Measurements from ENCODE around the gene TMEM18.

The TMEM18 gene

GRCh38 chr2:620471-621302, 56.5 kb downstream of the TMEM18 start:
- no peaks in the 10 kb centered on the region for H3K9me3 ChIP-seq (ENCODE audit: insufficient read depth, low read length)
- no peak for TF ChIP-seq YY1 (IDR thresholded peaks at IDR 0.05; ENCODE audit: insufficient read depth, insufficient read length)
- no peak for TF ChIP-seq ZNF274 (IDR thresholded peaks at IDR 0.05; ENCODE audit: low read depth, low read length)
- TF ChIP-seq SUZ12 (IDR thresholded peaks at IDR 0.05; ENCODE audit: extremely low read depth, insufficient read depth, insufficient read length): no peak
- no peaks in the 10 kb centered on the region for H3K27me3 ChIP-seq (ENCODE audit: insufficient read depth, insufficient read length)
- H3K36me3 ChIP-seq (ENCODE audit: insufficient read depth, insufficient read length, low read length): no peaks in the 10 kb centered on the region
- no peak overlapping the region for H3K4me3 ChIP-seq (ENCODE audit: insufficient read length, low read depth)
- no peak overlapping the region for H3K9ac ChIP-seq (ENCODE audit: insufficient read length, low read depth)
- no peak for DNase-seq (ENCODE audit: low read depth, low spot score)
- no peaks in the 10 kb centered on the region for H3K4me1 ChIP-seq (ENCODE audit: insufficient read depth, insufficient read length)

- H3K9ac ChIP-seq (ENCODE audit: insufficient read length, low read depth): no peak overlapping the region
- H3K9me3 ChIP-seq (ENCODE audit: insufficient read depth, low read length): no peaks in the 10 kb centered on the region
- no peaks in the 10 kb centered on the region for H3K36me3 ChIP-seq (ENCODE audit: insufficient read depth, insufficient read length, low read length)
- H3K4me1 ChIP-seq (ENCODE audit: insufficient read depth, insufficient read length): no peaks in the 10 kb centered on the region
- DNase-seq (ENCODE audit: low read depth, low spot score): no peak
- no peak for TF ChIP-seq YY1 (IDR thresholded peaks at IDR 0.05; ENCODE audit: insufficient read depth, insufficient read length)
- no peak for TF ChIP-seq SUZ12 (IDR thresholded peaks at IDR 0.05; ENCODE audit: extremely low read depth, insufficient read depth, insufficient read length)
- no peak for TF ChIP-seq ZNF274 (IDR thresholded peaks at IDR 0.05; ENCODE audit: low read depth, low read length)
- H3K4me3 ChIP-seq (ENCODE audit: insufficient read length, low read depth): no peak overlapping the region
- no peaks in the 10 kb centered on the region for H3K27me3 ChIP-seq (ENCODE audit: insufficient read depth, insufficient read length)
These were observed 57.2 kb downstream of the TMEM18 start for GRCh38 chr2:620004-620403.

GRCh38 chr2:618422-618990, 58.7 kb downstream of the TMEM18 start:
- no peaks in the 10 kb centered on the region for H3K4me1 ChIP-seq (ENCODE audit: insufficient read depth, insufficient read length)
- H3K27me3 ChIP-seq (ENCODE audit: insufficient read depth, insufficient read length): no peaks in the 10 kb centered on the region
- no peak for DNase-seq (ENCODE audit: low read depth, low spot score)
- no peak overlapping the region for H3K4me3 ChIP-seq (ENCODE audit: insufficient read length, low read depth)
- no peaks in the 10 kb centered on the region for H3K36me3 ChIP-seq (ENCODE audit: insufficient read depth, insufficient read length, low read length)
- no peak overlapping the region for H3K9ac ChIP-seq (ENCODE audit: insufficient read length, low read depth)
- H3K9me3 ChIP-seq (ENCODE audit: insufficient read depth, low read length): no peaks in the 10 kb centered on the region
- TF ChIP-seq YY1 (IDR thresholded peaks at IDR 0.05; ENCODE audit: insufficient read depth, insufficient read length) (no peak), ZNF274 (IDR thresholded peaks at IDR 0.05; ENCODE audit: low read depth, low read length) (no peak), SUZ12 (IDR thresholded peaks at IDR 0.05; ENCODE audit: extremely low read depth, insufficient read depth, insufficient read length) (no peak)

- Histone ChIP-seq H3K36me3 (ENCODE audit: insufficient read depth, insufficient read length, low read length) (no peaks in the 10 kb centered on the region), H3K27me3 (ENCODE audit: insufficient read depth, insufficient read length) (no peaks in the 10 kb centered on the region), H3K9ac (ENCODE audit: insufficient read length, low read depth) (no peak overlapping the region), H3K9me3 (ENCODE audit: insufficient read depth, low read length) (no peaks in the 10 kb centered on the region), H3K4me1 (ENCODE audit: insufficient read depth, insufficient read length) (no peaks in the 10 kb centered on the region), H3K4me3 (ENCODE audit: insufficient read length, low read depth) (no peak overlapping the region)
- TF ChIP-seq YY1 (IDR thresholded peaks at IDR 0.05; ENCODE audit: insufficient read depth, insufficient read length) (no peak), ZNF274 (IDR thresholded peaks at IDR 0.05; ENCODE audit: low read depth, low read length) (no peak), SUZ12 (IDR thresholded peaks at IDR 0.05; ENCODE audit: extremely low read depth, insufficient read depth, insufficient read length) (no peak)
- DNase-seq (ENCODE audit: low read depth, low spot score): no peak
These were observed 59.2 kb downstream of the TMEM18 start for GRCh38 chr2:618005-618404.

Data from NT2/D1 (cell line).